ENCODE results near the gene SPDYE3. TPM values are rescaled to one million over a fixed set of nuclear protein-coding genes. Genes with fewer than 3 reads are reported as not detected.

SPDYE3 gene
- total and polyA plus RNA-seq, 2 experiments from 2014 or later = 3.4 TPM; not detected in 1

- no peak for TF ChIP-seq EZH2 (IDR thresholded peaks at IDR 0.05; ENCODE audit: borderline replicate concordance)
- TF ChIP-seq, protein P1, sequence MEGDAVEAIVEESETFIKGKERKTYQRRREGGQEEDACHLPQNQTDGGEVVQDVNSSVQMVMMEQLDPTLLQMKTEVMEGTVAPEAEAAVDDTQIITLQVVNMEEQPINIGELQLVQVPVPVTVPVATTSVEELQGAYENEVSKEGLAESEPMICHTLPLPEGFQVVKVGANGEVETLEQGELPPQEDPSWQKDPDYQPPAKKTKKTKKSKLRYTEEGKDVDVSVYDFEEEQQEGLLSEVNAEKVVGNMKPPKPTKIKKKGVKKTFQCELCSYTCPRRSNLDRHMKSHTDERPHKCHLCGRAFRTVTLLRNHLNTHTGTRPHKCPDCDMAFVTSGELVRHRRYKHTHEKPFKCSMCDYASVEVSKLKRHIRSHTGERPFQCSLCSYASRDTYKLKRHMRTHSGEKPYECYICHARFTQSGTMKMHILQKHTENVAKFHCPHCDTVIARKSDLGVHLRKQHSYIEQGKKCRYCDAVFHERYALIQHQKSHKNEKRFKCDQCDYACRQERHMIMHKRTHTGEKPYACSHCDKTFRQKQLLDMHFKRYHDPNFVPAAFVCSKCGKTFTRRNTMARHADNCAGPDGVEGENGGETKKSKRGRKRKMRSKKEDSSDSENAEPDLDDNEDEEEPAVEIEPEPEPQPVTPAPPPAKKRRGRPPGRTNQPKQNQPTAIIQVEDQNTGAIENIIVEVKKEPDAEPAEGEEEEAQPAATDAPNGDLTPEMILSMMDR (IDR thresholded peaks at IDR 0.05; ENCODE audit: poor library complexity) = no peak
- no peak for TF ChIP-seq EZH2phosphoT487 (IDR thresholded peaks at IDR 0.05; ENCODE audit: low read depth, severe bottlenecking, unreplicated experiment)
- H4K20me1 ChIP-seq (ENCODE audit: insufficient read depth, poor library complexity, severe bottlenecking) = no peaks in the 10 kb centered on the region
- H3K4me3 ChIP-seq = no peak overlapping the region
- no peaks in the 10 kb centered on the region for H3K4me1 ChIP-seq (ENCODE audit: insufficient read depth)
- no peak overlapping the region for H3K27ac ChIP-seq
- H3K27me3 ChIP-seq = no peaks in the 10 kb centered on the region
- H3K9me3 ChIP-seq (ENCODE audit: low read depth) = no peaks in the 10 kb centered on the region
- H3K36me3 ChIP-seq (replicated peaks; ENCODE audit: insufficient read depth, low read depth) = no peaks in the 10 kb centered on the region
- DNase-seq (ENCODE audit: low spot score) = no peak
- H3K79me2 ChIP-seq = no peaks in the 10 kb centered on the region
- no peak overlapping the region for H2AFZ ChIP-seq
- H3K4me2 ChIP-seq = no peak overlapping the region
- H3K9me2 ChIP-seq (replicated peaks; ENCODE audit: insufficient read depth) = no peaks in the 10 kb centered on the region
- WGBS (ENCODE audit: low lambda C conversion rate, missing lambda C conversion rate) = 94% methylated on average over 12 of the region's 16 CpGs
Observed at GRCh38 chr7:100352984-100353684, 45.6 kb downstream of the SPDYE3 start.

GRCh38 chr7:100353685-100354330 is 46.3 kb downstream of the SPDYE3 start:
- H3K4me1 ChIP-seq (ENCODE audit: insufficient read depth) = no peaks in the 10 kb centered on the region
- no peaks in the 10 kb centered on the region for H3K79me2 ChIP-seq
- H2AFZ ChIP-seq = no peak overlapping the region
- no peaks in the 10 kb centered on the region for H3K27me3 ChIP-seq
- H3K36me3 ChIP-seq (replicated peaks; ENCODE audit: insufficient read depth, low read depth) = no peaks in the 10 kb centered on the region
- H3K9me3 ChIP-seq (ENCODE audit: low read depth) = no peaks in the 10 kb centered on the region
- no peak overlapping the region for H3K4me2 ChIP-seq
- TF ChIP-seq, protein P1 (IDR thresholded peaks at IDR 0.05; ENCODE audit: poor library complexity) = no peak
- TF ChIP-seq EZH2phosphoT487 (IDR thresholded peaks at IDR 0.05; ENCODE audit: low read depth, severe bottlenecking, unreplicated experiment) = no peak
- no peak for TF ChIP-seq EZH2 (IDR thresholded peaks at IDR 0.05; ENCODE audit: borderline replicate concordance)
- DNase-seq (ENCODE audit: low spot score) = no peak
- 88% methylated on average over 6 of the region's 6 CpGs for WGBS (ENCODE audit: low lambda C conversion rate, missing lambda C conversion rate)
- H3K4me3 ChIP-seq = no peak overlapping the region
- H3K9me2 ChIP-seq (replicated peaks; ENCODE audit: insufficient read depth) = no peaks in the 10 kb centered on the region
- no peak overlapping the region for H3K27ac ChIP-seq
- H4K20me1 ChIP-seq (ENCODE audit: insufficient read depth, poor library complexity, severe bottlenecking) = no peaks in the 10 kb centered on the region

DNA sequence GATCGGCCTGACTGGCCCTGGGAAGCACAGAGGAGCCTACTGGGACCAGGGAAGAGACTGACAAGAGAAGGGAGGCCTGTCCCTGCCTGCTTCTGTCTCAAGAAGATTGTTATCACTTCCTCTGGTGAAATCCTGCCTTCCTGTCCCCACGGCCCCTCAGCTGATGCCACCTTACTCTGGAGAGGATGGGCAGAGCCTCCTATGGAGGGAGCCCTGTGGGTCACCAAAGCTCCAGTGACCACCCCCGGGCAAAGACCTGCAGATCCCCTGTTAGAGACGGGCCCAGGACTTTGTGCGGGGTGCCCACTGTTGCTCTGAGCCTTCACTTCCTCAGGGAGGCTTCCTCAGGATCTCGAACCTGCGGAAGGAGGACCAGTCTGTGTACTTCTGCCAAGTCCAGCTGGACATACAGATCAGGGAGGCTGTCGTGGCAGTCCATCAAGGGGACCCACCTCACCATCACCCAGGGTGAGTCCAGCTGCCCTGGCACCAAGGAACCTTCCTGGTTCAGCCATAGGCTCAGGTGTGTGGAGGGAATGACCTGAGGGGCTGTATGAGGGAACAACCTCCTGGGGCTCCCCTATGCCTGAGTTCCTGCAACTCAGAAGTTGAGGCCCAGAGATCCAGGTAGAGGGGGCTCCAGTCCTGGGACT is 49.0 kb downstream of the SPDYE3 start:
- 92% methylated on average over 8 of the region's 8 CpGs for WGBS (ENCODE audit: low lambda C conversion rate, missing lambda C conversion rate)
- Histone ChIP-seq H3K36me3 (replicated peaks; ENCODE audit: insufficient read depth, low read depth) (no peaks in the 10 kb centered on the region), H3K27ac (no peak overlapping the region), H3K79me2 (no peaks in the 10 kb centered on the region), H3K9me3 (ENCODE audit: low read depth) (no peaks in the 10 kb centered on the region), H2AFZ (no peak overlapping the region), H3K27me3 (no peaks in the 10 kb centered on the region), H3K4me3 (no peak overlapping the region), H3K4me2 (no peak overlapping the region), H4K20me1 (ENCODE audit: insufficient read depth, poor library complexity, severe bottlenecking) (no peaks in the 10 kb centered on the region), H3K9me2 (replicated peaks; ENCODE audit: insufficient read depth) (no peaks in the 10 kb centered on the region), H3K4me1 (ENCODE audit: insufficient read depth) (no peaks in the 10 kb centered on the region)
- TF ChIP-seq EZH2 (IDR thresholded peaks at IDR 0.05; ENCODE audit: borderline replicate concordance) (no peak), EZH2phosphoT487 (IDR thresholded peaks at IDR 0.05; ENCODE audit: low read depth, severe bottlenecking, unreplicated experiment) (no peak)
- TF ChIP-seq, protein P1 (IDR thresholded peaks at IDR 0.05; ENCODE audit: poor library complexity) = no peak
- no peak for DNase-seq (ENCODE audit: low spot score)

Measured in hepatocyte (in vitro differentiated cells).